Endothelial cell of hepatic sinusoid (primary cell): ENCODE data around the gene GNAI2.
"Not testable (repeated sequence)": the region's sequence is repeated elsewhere in the genome, so short reads cannot be mapped to it uniquely, and the experiment has no call there.

Source experiments
- in situ Hi-C: cut with HindIII; loops from 2 replicates; pipeline ENCODE4 v1.10.0; 2017; ENCODE audit warnings: low sequenced_read_pairs

GNAI2 gene

DNA sequence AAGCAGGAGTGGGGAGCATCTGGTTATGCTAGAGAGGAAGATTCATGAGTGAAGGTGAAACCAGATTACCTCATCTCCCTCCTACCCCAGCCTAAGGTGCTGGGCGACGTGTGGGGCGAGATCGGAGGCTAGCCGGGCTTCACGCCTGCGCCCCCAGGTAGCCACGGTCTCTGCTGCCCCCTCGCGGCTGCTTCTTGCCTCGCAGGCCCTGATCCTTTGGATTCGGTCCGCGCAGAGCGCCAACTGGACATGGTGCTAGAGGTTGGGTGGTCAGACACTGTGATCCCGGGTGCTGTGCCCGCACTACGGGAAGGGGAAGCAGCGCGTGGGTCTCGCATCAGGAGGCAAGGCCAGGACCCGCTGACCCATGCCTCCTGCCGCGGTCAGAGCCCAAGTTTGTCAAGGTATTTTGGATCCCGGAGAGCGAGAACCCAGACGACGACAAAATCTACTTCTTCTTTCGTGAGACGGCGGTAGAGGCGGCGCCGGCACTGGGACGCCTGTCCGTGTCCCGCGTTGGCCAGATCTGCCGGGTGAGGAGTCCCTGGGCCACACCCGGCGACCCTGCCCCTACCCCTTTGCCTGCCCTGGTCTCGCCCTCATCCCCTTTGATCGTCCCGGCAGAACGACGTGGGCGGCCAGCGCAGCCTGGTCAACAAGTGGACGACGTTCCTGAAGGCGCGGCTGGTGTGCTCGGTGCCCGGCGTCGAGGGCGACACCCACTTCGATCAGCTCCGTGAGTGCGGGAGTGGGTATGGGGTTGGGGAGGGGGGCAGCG is 37.1 kb downstream of the GNAI2 start:
- in situ Hi-C loops, result no loop called here

DNA sequence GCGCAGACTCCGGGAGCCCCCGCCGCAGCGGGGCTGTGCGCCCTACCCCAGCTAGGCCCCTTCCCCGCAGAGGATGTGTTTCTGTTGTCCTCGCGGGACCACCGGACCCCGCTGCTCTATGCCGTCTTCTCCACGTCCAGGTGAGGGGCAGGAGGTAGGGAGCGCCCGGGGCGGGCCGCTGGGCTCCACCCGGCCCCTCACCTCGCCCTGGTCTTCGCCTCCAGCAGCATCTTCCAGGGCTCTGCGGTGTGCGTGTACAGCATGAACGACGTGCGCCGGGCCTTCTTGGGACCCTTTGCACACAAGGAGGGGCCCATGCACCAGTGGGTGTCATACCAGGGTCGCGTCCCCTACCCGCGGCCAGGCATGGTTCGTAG is 37.7 kb downstream of the GNAI2 start:
- in situ Hi-C loops, result no loop called here

DNA sequence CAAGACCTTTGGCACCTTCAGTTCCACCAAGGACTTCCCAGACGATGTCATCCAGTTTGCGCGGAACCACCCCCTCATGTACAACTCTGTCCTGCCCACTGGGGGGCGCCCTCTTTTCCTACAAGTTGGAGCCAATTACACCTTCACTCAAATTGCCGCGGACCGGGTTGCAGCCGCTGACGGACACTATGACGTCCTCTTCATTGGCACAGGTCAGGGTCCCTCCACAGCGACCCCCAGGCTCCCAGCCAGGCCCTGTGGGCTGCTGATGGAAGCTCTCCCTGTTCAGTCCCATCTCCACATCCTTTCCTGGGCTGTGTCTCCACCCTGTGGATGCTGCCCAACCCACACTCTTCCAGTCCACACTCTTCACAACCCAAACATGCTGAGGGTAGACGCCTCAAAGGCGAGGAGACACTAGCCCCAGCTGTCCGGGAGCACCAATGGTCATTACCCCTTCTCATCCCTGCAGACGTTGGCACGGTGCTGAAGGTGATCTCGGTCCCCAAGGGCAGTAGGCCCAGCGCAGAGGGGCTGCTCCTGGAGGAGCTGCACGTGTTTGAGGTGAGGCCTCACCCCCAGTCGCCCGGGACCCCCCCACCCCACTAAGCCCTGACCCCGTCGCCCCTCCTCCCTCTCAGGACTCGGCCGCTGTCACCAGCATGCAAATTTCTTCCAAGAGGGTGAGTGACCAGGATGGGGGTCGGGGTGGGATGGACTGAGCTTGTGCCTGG is 38.5 kb downstream of the GNAI2 start:
- in situ Hi-C loops, result loop anchor here (5.0 kb wide), 2 partner anchors 53 to 92 kb away; partner anchors contain the start of gene TUSC2

DNA sequence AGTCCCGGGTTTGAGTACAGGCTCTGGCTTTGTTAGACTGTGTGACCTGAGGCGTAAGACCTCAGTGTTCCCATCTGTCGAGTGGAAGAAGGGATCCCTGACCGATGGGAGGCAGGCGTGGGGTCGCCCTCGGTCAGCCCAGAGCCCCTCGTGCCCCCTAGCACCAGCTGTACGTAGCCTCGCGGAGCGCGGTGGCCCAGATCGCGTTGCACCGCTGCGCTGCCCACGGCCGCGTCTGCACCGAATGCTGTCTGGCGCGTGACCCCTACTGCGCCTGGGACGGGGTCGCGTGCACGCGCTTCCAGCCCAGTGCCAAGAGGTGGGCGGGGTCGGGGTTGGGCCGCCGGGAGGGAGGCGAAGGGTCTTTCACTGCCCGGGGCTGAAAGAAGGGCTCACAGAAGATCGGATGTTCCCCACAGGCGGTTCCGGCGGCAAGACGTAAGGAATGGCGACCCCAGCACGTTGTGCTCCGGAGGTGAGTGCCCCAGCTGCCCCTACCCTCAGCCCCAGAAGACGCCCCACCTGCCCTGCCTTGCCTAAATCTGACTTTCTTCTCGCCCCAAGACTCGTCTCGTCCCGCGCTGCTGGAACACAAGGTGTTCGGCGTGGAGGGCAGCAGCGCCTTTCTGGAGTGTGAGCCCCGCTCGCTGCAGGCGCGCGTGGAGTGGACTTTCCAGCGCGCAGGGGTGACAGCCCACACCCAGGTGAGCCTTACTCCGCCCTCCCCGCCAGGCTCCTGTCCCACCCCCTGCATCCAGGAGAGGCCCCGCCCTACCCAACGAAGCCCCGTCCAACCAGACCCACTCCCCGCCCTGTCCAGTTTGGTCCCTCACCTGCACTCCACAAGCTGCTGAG is 39.4 kb downstream of the GNAI2 start:
- in situ Hi-C loops, result loop anchor here (5.0 kb wide), 2 partner anchors 52 to 93 kb away; partner anchors contain the start of gene TUSC2

DNA sequence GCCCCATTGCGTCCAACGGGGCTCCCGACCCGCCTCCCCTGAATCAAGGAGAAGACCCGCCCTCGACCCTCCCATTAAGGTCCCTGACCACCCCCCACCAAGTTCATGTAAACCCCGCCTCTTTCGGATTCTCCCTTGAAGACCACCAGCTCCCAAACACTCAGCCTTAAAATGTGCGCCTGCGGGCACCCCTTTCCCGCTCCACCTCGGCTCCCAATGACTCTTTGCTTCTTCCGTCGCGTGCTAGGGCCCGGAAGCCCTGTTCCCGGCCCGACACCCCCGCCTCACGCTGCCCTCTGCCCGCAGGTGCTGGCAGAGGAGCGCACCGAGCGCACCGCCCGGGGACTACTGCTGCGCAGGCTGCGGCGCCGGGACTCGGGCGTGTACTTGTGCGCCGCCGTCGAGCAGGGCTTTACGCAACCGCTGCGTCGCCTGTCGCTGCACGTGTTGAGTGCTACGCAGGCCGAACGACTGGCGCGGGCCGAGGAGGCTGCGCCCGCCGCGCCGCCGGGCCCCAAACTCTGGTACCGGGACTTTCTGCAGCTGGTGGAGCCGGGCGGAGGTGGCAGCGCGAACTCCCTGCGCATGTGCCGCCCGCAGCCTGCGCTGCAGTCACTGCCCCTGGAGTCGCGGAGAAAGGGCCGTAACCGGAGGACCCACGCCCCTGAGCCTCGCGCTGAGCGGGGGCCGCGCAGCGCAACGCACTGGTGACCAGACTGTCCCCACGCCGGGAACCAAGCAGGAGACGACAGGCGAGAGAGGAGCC is 40.2 kb downstream of the GNAI2 start:
- in situ Hi-C loops, result loop anchor here (5.0 kb wide), 2 partner anchors 51 to 94 kb away; partner anchors contain the start of gene TUSC2

DNA sequence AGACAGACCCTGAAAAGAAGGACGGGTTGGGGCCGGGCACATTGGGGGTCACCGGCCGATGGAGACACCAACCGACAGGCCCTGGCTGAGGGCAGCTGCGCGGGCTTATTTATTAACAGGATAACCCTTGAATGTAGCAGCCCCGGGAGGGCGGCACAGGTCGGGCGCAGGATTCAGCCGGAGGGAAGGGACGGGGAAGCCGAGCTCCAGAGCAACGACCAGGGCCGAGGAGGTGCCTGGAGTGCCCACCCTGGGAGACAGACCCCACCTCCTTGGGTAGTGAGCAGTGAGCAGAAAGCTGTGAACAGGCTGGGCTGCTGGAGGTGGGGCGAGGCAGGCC is 40.7 kb downstream of the GNAI2 start:
- in situ Hi-C loops, result loop anchor here (5.0 kb wide), 2 partner anchors 51 to 94 kb away; partner anchors contain the start of gene TUSC2

DNA sequence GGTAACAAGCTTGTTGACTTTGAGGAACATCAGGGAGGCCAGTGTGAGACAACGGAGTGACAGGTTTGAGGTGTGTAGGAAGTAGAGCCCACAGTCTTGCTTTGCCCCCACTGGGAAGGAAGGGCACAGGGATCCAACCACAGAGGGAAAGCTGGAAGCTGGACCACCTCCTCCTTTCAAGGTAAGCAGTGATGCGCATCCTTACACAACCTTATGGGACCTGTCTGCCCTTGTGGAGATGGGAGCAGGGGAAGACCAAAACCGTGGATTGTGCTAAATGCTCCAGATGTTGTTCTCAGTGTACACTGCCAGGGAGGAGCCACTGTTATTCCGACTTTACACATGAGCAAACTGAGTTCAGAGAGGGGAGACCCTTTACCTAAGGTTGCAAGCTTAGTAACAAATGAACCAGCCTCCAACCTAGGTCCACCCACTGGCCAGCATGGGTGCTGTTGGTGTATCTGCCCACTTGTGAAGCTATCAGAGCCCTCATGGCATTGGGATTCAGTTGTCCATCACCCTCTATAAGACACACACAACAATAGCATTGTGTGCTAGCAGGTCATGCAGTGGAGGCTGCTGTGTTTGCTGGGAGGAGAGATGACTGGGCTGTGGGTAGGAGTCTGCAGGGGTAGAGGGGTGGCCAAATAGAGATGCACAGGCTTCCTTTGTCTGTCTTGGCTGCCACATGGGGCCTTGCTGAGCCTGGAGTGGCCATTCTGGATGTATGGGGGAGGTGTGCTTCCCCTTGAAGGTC is 42.3 kb downstream of the GNAI2 start:
- in situ Hi-C loops, result loop anchor here (5.0 kb wide), 2 partner anchors 49 to 96 kb away; partner anchors contain the start of gene TUSC2

DNA sequence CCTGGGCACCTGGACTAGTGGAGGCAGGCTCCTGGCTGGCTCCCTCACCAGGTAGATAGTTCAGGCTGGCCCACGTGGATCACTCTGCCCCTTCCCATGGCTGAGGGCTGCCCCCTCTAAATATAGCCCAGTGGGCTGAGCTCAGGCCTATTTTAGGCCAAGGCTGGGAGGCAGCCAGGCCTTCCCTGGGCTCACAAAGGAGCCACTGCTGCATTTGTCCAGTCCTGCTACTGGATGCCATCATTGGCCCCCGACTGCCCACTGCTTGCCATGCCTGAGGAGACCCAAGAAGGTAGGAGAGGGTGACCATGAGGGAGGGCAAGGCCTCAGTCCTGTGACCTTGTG is 42.8 kb downstream of the GNAI2 start, which contains the start of gene LSMEM2:
Gene LSMEM2, plus strand, starts transcription at position 208 of the 345 bp plus-strand sequence. Its CDS starts 27 bp downstream, at position 235.
- in situ Hi-C loops, result loop anchor here (5.0 kb wide), 2 partner anchors 48 to 97 kb away; partner anchors contain the start of gene TUSC2

DNA sequence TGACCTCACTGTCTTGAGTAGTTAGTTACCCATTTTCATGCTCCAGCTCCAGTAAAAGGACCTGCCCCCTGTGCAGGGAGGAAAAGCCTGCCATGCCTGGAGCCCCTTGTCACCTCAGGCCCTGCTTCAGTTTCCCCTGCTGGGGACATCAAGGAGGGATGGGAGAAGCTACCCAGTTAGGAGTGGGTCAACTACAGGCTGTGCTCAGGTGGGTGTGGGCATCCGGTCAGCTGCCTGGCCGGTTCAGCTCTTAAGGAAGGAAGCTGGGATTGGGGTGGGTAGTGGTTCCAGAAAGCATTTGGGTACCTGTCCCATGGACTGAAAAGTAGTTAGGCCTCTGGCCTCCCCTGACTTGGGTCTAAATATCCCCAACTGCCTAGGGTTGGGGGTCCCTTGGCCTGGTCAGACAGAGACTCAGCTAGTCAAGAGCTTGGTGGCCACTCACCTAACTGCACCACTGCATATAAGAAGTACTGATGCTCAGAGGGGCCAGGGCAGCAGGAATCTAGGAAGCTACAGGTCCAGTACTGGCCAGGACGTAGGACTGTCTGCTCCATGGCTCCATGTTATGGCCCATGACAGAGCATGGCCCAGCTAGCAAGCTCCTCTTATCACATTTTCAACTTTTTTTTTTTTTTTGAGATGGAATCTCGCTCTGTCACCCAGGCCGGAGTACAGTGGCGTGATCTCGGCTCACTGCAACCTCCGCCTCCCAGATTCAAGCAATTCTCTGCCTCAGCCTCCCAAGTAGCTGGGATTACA is 43.4 kb downstream of the GNAI2 start:
- in situ Hi-C loops, result loop anchor here (5.0 kb wide), 2 partner anchors 48 to 97 kb away; partner anchors contain the start of gene TUSC2

DNA sequence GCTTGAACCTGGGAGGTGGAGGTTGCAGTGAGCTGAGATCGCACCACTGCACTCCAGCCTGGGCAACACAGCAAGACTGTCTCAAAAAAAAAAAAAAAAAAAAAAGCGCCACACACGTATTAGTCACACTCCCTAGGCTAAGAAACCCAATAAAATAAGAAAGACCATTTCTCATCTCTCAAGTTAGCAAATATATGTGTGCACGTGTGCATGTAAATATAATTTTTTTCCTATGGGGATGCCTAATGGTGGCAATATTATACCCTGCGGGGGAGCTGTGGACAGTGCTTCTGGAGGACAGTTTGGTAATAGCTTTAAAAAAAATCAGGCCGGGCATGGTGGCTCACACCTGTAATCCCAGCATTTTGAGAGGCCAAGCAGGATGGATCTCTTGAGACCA is 48.1 kb downstream of the GNAI2 start:
- in situ Hi-C loops, result not testable (repeated sequence)

DNA sequence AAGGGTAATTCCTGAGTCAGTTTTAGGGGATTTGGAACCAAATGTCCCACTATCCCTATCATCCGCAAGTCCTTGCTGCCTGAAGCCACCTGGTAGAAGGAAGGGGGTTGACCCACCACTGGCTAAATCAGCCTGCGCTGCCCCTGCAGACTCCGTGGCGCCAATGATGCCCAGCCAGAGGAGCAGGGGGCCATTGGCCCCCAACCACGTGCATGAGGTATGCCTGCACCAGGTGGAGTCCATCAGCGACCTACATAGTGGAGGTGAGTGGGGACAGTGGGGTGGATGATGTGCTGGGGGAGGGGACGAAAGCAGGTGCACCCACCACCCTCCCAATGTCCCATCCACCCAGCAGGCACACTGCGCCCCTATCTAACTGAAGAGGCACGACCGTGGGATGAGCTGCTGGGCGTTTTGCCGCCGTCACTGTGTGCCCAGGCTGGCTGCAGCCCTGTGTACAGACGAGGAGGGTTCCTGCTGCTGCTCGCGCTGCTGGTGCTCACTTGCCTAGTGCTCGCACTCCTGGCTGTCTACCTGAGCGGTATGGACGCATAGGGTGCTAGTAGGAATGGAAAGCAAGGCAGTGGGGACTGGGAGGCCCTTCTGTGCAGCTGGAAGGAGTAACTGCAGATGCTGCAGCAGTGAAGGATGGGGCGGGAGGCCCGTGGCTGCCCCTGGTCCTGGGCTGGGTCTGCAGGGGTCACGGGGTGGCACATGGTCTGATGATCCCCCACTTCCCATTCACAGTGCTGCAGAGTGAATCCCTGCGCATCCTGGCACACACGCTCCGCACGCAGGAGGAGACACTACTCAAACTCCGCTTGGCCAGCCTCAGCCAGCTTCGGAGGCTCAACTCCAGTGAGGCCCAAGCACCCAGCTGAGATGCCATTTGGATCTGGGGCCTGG is 50.6 kb downstream of the GNAI2 start:
- in situ Hi-C loops, result no loop called here

DNA sequence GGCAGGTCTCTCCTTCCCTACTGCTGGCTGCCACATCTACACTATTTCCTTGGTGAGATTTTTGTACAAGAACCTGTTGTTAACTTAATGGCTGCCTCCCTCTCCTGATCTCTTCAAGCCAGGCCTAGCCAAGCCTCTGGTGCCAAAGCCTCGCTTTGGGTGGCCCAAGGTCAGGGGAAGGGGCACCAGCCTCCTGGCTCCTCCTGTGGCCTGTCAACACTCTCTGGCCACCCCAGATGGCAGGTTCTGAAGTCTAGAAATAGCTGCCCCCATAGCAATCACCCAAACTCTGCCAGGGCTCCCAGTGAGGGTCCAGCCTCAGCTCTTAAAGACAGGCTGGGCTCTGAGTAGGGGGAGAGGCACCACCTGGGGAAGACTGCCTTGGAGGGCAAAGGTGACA is 51.3 kb downstream of the GNAI2 start:
- in situ Hi-C loops, result no loop called here

DNA sequence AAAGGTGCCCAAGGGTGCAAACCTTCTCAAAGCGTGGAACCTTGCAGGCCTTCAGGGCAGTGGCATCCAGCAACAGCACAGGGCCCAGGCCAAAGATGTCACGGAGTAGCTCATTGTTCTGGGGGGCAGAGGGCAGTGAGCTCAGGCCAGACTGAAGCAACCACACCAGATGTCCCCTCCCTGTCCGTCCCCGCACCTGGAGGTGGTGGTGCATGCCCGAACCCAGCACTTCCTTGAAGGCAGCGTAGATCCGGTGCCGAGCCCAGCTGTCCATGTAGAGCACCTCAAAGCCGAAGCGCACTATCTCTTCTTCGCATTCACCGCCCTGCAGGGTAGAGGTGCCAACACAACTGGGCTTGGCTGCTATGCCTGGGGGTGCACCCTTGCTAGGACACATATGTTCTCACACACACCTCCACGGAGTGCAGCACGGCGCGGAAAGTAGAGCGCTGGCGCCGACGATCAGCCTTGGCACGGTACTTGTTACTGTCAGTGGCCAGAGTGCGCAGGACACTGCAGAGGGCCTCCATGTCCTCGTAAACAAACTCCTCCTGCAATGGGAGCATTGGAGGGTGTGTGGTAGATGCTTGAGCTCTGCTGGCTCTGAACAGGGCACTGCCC is 52.5 kb downstream of the GNAI2 start:
- in situ Hi-C loops, result no loop called here

DNA sequence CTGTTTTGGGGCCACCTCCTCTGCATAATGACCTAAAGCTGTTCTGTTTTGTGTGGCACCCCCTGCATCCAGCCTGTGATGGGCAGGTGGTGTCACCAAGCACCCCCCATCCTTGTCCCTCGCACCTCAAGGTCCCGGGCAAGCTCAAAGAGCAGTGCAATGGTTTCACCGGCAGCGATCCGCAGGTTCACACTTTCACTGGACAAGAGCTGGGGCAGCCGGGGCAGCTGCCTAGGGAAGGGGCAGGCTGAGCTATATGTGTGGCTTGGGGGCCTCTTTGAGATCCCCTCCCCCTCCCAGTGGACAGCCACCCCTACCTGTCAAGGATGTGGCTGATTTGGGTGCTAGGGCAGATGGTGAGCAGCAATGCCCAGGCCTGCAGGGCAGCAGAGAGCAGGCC is 53.1 kb downstream of the GNAI2 start:
- in situ Hi-C loops, result no loop called here

DNA sequence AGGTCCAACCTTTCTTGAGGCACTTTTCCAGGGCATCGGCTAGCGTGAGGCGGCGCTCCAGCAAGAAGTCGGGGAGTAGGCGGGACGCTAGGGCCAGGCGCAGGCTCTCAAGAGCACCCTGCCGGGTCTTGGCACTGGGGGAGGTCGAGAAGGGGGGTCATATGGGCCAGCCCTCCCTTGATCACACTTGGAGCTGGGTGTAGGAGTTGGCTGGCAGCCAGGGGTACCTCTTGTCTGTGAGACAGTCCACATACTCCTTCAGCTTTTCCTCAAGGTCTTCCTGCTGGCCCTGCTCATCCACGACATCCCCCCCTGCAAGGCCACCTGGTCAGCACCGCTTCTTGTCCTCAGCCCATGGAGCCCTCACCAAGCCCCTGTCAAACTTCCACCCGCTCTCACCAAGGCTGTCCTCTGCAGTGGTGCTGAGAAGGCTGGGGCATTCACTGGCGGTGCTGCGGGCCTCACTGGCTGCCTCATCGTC is 54.2 kb downstream of the GNAI2 start:
- in situ Hi-C loops, result no loop called here

DNA sequence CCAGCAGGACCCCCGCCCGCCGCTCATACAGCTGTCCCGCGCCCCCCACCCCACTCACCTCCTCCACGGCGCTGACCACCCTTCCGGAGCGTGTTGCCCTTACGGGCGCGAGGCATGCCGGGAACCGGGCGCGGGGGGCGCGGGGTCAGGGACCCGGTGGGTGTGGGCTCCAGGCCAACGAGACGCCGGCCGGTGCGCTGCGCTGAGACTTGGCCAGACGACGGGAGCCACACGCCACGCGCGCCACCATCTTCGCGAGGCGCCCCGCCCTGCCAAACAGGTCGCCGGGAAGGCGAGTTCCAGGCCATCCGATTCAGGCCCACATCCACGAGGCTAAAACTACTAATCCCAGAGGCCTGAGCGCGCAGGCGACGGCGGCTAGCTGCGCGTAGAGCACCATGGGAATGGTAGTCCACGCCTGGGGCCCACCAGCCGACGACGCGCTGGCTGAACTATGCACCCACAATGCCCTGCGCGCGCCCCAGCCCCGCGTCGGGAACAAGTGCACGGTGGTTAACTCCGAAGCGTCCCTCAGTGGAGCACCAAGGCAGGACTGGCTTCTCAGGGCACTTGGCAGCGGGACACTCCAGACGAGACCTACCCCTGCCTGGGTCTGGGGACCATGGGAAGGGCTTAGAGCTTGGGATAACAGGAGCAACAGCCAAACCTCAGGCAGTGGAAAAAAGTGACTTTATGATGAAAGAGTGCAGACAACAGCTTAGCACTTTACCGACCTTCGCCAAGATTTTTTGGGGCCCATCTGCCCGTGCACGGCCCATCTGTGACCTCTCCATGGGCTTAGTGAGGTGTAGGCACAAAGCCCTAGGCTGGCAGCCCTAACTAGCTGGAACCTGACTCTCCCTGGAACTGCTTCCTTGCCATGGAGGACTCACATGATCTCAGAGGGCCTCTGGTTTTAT is 56.4 kb downstream of the GNAI2 start, which contains the start of gene IFRD2:
Gene IFRD2, minus strand, starts transcription at position 271 of the 920 bp plus-strand sequence. Its CDS starts 155 bp downstream, at position 116.
- in situ Hi-C loops, result no loop called here
